Skeletal muscle cell (primary cell): Measurements from ENCODE around the gene JUP.
"Not testable (repeated sequence)": the region's sequence is repeated elsewhere in the genome, so short reads cannot be mapped to it uniquely, and the experiment has no call there.

Source experiments
- DNase-seq: peaks from one replicate; pipeline ENCODE4 v3.0.0-alpha.2; 2010; ENCODE audit warnings: low read depth
- H3K4me3 ChIP-seq: 2 replicates; pipeline ENCODE4 v1.5.1; 2011; ENCODE audit warnings: low read depth, mild to moderate bottlenecking, control low read depth, low read length, moderate library complexity

JUP gene

DNA sequence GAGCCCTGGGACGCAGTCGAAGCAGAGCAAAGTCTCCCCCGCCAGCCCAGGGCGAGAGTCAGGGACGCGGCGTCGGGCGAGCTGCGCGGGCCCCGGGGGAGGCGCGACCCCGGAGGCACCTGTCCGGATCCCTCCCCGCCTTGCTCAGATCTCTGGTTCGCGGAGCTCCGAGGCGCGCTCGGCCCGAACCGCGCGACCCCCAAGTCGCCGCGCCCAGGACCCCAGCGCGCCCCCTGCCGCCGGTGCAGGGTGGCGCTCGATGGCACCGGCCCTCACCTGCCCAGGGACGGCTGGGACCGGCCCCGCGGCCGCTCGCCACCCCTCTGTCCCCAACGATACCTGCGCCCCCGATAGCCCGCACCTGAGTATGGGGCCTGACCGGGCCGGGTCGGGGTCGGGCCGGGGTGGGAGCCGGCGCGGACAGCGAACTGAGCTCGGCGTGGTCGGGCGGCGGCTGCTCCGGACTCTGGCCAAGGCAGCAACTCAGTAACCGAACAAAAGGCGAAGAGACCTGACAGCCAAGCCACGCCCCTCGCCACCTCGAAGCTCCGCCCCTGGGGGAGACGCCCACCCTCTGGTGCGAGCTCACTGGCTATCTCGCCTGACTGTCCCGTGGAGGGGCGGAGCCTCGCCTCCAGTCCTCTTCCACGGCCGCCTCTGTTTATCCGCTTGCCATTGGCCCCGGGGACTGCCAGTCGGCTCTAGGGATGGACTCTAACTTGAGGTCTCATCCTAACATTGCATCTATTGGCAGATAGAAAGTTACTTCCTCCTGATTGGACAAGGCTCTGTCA, at the start of gene JUP:
Gene JUP (minus strand): TSS at position 485 of the 794 bp plus-strand sequence. CDS start 14,857 bp downstream, outside the sequence.
- peak; percentile 81 for DNase-seq
- H3K4me3 ChIP-seq, result peak within 1 kb of the TSS; percentile 49

DNA sequence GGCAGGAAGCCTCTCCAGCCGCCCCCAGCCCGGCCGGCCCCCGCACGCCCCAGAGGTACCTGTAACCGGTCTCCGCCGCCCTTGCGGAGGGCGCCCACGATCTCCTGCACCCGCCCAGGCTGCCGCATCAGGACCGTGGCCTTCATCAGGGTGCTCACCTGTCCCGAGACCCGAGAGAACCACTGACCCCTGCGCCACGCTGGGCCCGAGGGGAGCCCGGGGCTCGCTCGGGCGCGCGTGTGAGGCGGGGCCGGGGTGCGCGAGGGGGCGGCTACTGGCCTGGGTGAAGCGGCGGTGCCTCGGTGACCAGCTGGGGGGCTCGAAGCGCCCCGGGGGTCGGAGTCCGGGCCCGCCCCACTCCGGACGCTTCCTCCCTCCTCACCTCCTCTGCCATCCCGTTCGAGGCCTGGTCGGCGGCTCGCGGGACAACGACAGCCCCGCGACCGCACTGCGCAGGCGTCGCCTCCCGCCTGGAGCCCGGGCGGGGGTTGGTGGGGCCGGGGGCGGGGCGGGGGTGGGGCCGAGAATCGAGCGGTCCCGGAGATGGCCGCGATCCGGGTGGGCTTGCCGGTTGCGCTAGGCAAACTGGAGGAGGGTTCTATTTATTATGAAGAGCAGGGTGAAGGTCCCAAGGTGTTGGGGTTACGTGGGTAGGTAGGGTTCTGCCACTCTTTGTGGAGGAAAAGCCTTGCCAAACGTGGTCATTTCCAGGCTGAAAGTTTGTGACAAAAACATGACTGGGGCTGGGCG, 49.5 kb upstream of the JUP start, which contains the start of gene NT5C3B:
Gene NT5C3B (minus strand): TSS at position 433 of the 750 bp plus-strand sequence. CDS start 39 bp downstream, at position 394.
- DNase-seq, result no peak
- H3K4me3 ChIP-seq, result peak within 1 kb of the TSS; percentile 82

DNA sequence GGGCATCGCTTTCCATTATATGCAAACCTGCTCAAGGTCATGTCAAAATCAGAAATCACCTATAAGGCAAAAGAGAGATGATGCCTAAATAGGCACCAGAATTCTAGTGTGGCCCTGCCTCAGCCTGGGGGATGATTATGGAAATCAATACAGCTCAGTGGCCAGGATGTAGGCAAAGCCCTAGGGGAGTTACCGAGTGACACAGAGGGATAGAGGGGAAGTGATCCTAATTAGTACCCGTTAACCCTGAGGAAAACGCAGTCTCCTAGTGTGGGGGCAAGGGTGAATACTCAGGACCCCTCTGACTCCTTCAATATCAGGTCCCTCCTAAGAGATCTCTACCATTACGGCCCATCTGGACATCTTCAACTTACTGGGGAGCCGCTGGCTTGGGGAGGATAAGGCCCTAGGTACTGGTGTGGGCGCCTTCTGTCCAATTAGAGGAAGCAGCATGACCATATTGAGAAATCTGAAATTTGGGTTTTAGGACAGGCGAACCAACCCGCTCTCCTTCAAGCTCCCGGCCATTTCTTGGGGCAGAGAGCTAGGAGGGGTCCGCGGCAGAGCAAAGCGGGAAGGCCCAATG, 48.8 kb upstream of the JUP start:
- DNase-seq, result no peak
- H3K4me3 ChIP-seq, result peak overlapping the region; percentile 82

DNA sequence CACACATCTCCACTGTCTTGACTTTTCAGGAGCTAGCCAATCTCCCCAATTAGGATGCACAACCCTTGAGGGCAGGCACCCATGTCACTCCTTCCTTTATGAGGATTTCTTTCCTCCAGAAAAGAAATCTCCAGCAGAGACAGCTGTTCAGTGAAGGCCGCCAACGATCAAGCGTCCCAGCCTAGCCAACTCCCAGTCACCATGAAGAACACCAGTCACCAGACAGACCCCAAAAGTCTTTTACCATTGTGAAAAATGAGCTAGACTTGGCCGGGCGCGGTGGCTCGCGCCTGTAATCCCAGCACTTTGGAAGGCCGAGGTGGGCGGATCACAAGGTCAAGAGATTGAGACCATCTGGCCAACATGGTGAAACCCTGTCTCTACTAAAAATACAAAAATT, 43.5 kb upstream of the JUP start:
- H3K4me3 ChIP-seq, DNase-seq: not testable (repeated sequence)

DNA sequence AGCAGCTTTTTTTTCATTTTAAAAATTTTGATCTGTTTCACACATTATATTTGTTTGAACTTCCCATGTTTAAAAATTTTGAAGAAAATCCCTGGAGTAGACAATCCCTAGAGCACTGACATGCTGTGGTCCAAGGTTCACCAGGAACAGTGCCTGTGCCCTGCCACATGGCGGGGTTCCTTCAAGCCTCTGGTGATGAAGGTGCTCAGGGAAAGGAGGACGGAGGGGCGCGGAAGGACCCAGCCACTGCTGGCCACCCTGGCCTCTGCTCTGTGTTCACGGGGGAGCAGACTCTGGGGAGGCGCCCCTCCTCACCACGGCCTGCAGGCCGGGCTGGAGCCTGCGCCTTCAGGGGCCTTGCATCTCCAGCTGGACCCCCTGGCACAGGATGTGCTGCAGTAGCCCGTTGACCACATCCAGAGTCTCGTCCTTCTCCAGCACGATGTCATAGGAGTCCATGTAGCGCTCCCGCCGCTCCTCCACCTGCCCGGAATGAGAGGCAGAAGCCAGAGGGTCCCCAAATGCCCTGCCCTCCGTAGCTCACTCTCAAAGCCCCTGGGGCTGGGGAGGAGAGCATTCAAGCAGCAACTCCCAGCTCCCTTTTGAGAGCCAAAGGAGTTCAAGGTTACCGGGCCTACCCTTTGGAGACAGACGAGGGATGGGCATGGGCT, 38.8 kb upstream of the JUP start:
- DNase-seq, result no peak
- no peak overlapping the region for H3K4me3 ChIP-seq

DNA sequence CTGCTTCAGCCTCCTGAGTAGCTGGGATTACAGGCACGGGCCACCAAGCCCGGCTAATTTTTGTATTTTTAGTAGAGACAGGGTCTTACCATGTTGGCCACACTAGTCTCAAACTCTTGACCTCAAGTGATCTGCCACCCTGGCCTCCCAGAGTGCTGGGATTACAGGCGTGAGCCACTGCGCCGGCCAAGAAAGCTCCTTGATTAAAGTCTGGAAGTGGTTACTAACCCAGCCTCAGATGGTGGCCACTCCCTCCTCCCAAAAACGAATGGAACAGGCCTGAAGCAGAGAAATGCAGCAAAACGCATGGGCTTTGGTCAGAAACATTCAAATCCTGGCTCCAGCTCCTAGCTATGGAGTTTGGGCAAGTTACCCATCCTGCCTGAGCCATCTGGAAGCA, 37.6 kb upstream of the JUP start:
- no peak for DNase-seq
- no peak overlapping the region for H3K4me3 ChIP-seq

DNA sequence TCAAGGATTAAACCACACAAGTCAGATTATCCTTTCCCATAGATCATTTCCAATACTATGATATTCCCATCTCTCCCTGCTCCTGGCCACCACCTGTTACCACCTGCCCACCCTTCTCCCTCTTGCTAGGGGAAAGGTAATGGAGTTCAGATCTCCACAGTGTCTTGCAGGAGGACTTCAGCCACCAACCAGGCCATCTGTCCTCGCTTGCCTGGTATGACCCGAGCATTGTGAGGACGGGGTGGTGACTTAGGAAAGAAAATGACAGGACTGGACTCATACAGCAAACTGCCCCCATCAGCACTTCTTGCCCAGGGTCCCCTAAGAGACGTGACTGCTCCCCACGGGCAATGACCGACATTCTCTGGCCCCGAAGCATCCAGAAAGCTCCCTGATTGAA, 37.1 kb upstream of the JUP start:
- DNase-seq, result no peak
- no peak overlapping the region for H3K4me3 ChIP-seq

DNA sequence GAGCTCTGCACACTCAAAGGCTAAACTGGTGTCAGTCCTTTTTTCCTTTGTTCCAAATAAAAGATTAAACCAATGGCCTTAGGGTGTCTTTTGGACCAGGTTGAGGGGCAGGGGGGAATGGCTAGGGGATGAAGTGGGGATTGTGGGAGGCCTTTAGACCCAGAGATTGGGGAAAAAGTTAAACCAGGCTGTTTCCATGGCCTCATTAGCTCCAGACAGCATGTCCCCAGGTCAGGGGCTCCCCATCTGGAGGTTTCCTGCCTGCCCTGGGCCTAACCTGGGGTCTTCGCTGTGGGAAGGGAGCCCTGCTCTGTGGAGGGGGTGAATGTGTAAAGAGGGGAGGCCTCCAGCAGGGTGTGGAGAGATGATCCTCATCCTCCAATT, 36.6 kb upstream of the JUP start:
- H3K4me3 ChIP-seq, result no peak overlapping the region
- DNase-seq, result no peak

DNA sequence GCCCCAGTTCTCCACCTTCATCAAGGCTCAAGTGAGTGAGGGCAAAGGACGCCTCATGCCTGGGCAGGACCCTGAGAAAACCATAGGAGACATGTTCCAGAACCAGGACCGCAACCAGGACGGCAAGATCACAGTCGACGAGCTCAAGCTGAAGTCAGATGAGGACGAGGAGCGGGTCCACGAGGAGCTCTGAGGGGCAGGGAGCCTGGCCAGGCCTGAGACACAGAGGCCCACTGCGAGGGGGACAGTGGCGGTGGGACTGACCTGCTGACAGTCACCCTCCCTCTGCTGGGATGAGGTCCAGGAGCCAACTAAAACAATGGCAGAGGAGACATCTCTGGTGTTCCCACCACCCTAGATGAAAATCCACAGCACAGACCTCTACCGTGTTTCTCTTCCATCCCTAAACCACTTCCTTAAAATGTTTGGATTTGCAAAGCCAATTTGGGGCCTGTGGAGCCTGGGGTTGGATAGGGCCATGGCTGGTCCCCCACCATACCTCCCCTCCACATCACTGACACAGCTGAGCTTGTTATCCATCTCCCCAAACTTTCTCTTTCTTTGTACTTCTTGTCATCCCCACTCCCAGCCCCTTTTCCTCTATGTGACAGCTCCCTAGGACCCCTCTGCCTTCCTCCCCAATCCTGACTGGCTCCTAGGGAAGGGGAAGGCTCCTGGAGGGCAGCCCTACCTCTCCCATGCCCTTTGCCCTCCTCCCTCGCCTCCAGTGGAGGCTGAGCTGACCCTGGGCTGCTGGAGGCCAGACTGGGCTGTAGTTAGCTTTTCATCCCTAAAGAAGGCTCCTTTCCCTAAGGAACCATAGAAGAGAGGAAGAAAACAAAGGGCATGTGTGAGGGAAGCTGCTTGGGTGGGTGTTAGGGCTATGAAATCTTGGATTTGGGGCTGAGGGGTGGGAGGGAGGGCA, 36.0 kb upstream of the JUP start:
- H3K4me3 ChIP-seq, result no peak overlapping the region

DNA sequence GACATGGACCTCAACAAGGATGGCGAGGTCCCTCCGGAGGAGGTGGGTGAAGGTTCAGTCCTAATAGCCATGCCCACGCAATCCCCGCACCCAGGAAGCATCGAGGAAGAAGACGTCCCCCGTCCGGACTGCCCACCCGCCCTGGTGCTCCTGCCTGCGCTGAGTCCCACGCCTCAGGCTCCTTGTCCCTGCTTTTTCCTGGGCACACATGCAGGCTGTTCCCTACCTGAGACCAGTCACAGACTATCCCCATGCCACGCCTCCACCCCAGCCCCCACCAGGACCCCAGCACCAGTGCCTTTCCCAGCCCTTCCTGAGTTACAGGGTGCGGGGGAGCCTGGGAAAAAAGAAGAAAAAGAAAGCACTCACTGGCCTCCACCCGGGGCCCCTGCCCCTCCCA, 35.3 kb upstream of the JUP start:
- no peak for DNase-seq
- H3K4me3 ChIP-seq, result no peak overlapping the region

More for the DNA sequence above, 36.0 kb upstream of the JUP start:
- DNase-seq, result no peak

DNA sequence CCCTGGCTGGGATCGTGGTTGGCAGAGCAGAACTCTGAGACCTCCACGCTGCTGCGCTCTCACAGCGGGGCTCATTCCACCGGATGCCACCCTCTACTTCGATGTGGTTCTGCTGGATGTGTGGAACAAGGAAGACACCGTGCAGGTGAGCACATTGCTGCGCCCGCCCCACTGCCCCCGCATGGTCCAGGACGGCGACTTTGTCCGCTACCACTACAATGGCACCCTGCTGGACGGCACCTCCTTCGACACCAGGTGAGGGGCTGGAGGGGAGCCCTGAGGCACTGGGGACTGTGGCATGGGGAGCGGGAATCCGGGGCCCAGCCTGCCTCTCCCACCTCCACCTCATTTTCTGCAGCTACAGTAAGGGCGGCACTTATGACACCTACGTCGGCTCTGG, 31.5 kb upstream of the JUP start:
- no peak for DNase-seq

DNA sequence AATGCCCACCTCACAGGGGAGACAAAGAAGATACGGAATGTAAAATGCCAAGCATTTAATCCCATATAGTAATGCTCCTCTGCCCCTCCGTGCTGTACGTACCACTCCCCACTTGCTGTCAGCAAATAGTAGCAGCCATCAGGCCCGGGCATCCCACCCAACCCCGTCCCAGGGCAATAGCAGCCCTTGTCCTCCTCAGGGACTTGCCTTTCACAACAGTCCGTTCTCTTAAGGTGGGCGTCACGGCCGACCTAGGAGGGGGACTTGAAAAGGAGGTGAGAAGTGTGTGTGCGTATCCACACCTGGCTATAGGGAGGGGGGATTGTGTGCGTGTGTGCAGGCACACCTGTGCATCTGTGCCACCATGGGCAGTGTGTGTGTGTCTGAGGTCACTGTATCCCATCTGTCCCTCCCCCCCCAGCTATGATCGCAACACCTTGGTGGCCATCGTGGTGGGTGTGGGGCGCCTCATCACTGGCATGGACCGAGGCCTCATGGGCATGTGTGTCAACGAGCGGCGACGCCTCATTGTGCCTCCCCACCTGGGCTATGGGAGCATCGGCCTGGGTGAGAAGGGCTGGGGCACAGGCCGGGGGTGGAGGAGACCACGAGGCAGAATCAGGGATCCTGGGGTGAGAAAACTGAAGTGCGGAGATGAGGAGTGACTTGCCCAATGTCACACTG, 30.3 kb upstream of the JUP start:
- DNase-seq, result no peak
- no peak overlapping the region for H3K4me3 ChIP-seq

More for the DNA sequence above, 31.5 kb upstream of the JUP start:
- no peak overlapping the region for H3K4me3 ChIP-seq

DNA sequence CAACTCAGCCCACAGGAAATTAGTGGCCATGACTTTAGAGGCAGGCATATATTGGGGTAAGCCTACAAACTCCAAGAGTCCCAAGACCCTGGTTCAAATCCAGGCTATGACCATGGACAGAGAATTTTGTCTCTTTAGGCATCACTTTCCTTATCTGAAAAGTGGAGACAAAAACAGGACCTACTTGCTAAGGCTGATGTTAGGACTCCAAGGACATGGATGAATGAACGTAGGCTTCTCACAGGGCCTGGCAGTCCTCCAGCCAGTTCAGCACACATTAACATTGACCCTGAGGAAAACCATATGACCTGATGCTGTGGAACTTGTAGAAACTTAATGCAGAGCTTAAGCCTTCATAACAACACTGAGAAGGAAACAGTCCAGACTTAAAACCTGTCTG, 27.7 kb upstream of the JUP start:
- DNase-seq, result no peak
- H3K4me3 ChIP-seq, result peak overlapping the region; percentile 62

DNA sequence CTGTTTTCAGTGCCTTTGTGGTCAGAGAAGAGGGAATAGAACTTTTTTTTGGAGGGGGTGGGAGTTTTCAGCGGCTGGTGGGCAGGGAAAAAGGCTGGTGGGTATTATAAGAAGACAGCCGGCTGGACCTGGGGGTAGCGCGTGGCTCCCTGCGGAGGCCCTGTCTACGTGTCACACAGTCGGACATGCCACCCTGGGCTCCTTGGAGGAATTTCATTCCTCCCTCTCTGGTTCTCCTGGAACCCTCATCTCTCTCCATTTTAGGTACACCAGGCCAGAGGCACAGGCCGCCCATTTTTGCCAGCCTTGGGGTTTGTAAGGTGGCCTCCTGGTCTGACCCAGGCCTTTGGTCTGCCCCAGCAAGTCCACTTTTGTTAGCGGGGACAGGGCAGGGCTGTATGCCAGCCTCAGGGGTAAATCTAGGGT, 27.2 kb upstream of the JUP start:
- peak overlapping the region; percentile 62 for H3K4me3 ChIP-seq
- DNase-seq, result no peak

DNA sequence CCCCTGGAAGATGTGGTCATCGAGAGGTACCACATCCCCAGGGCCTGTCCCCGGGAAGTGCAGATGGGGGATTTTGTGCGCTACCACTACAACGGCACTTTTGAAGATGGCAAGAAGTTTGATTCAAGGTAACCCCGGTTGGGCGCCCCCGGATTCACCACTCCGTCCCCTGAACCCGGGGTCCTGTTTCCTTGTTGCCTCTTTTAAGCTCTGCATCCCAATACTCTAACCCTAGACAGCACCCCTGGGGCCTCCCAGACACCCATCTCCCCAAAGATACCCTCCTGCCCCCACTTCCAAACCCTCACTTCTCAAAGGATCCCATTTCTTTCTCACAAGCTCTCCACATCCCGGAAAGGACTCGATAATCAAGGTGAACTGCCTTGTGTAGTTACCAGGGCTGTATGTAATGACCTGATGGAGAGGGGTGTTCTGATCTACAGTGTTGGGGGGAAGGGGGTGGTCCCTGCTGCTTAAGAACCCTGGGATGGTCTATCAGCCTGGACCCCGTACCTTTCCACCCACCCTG, 26.7 kb upstream of the JUP start:
- DNase-seq, result no peak
- H3K4me3 ChIP-seq, result peak overlapping the region; percentile 62

DNA sequence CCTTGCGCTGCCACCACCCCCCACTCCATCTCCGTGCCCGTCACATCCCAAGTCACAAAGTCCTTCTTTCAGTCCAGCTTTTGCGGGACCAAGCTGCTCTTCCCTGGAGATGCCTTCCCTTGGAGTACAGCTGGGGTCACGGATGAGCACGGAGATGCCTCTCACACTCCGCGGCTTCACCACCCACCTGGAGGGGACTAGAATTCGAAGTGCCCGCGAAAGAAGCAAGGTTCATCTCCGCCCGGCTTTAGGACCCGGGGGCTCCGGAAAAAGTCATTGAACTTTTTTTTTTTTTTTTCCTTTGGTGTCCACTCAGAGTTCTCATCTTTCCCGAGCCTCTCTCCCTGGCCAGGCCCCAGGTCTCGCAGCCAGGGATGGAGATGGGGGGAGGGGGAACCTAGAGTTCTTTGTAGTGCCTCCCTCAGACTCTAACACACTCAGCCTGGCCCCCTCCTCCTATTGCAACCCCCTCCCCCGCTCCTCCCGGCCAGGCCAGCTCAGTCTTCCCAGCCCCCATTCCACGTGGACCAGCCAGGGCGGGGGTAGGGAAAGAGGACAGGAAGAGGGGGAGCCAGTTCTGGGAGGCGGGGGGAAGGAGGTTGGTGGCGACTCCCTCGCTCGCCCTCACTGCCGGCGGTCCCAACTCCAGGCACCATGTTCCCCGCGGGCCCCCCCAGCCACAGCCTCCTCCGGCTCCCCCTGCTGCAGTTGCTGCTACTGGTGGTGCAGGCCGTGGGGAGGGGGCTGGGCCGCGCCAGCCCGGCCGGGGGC, 26.1 kb upstream of the JUP start, which contains the start of gene FKBP10:
Gene FKBP10 (plus strand): TSS at position 624 of the 771 bp plus-strand sequence. CDS start 31 bp downstream, at position 655.
- peak within 1 kb of the TSS; percentile 62 for H3K4me3 ChIP-seq
- peak; percentile 78 for DNase-seq
